Measurements from ENCODE around the gene ADI1.

Gene ADI1

GRCh38 chr2:3480352-3481010 lies 38.9 kb downstream of the ADI1 start:
- no peak for DNase-seq (ENCODE audit: low read depth in 2 of 2)

- DNase-seq (ENCODE audit: low read depth in 2 of 2), result no peak
These were observed 39.7 kb downstream of the ADI1 start for GRCh38 chr2:3479430-3480320.

- DNase-seq (ENCODE audit: low read depth in 2 of 2), result no peak
These were observed 40.4 kb downstream of the ADI1 start for GRCh38 chr2:3478846-3479385.

GRCh38 chr2:3476985-3477327 lies 42.4 kb downstream of the ADI1 start:
- no peak for DNase-seq (ENCODE audit: low read depth in 2 of 2)

GRCh38 chr2:3476321-3476984 lies 42.9 kb downstream of the ADI1 start:
- no peak for DNase-seq (ENCODE audit: low read depth in 2 of 2)

GRCh38 chr2:3475771-3476170 lies 43.6 kb downstream of the ADI1 start:
- DNase-seq (ENCODE audit: low read depth in 2 of 2), result no peak

GRCh38 chr2:3472966-3473365 lies 46.4 kb downstream of the ADI1 start:
- no peak for DNase-seq (ENCODE audit: low read depth in 2 of 2)

- no peak for DNase-seq (ENCODE audit: low read depth in 2 of 2)
These were observed 47.0 kb downstream of the ADI1 start for GRCh38 chr2:3472296-3472695.

- no peak for DNase-seq (ENCODE audit: low read depth in 2 of 2)
These were observed 48.2 kb downstream of the ADI1 start for GRCh38 chr2:3470856-3471737.

- DNase-seq (ENCODE audit: low read depth in 2 of 2), result peak in 1 of 2 experiments; percentile 32
These were observed 49.1 kb downstream of the ADI1 start for GRCh38 chr2:3470166-3470651.

- DNase-seq (ENCODE audit: low read depth in 2 of 2), result no peak
These were observed 49.8 kb downstream of the ADI1 start for GRCh38 chr2:3469486-3469885.

- no peak for DNase-seq (ENCODE audit: low read depth in 2 of 2)
These were observed 50.9 kb downstream of the ADI1 start for GRCh38 chr2:3468296-3468988.

GRCh38 chr2:3467654-3468053 lies 51.7 kb downstream of the ADI1 start:
- DNase-seq (ENCODE audit: low read depth in 2 of 2), result no peak

- DNase-seq (ENCODE audit: low read depth in 2 of 2), result no peak
These were observed 52.4 kb downstream of the ADI1 start for GRCh38 chr2:3466966-3467365.

GRCh38 chr2:3466482-3466863 lies 52.9 kb downstream of the ADI1 start:
- no peak for DNase-seq (ENCODE audit: low read depth in 2 of 2)

- DNase-seq (ENCODE audit: low read depth in 2 of 2), result peak; percentile 43 to 52
These were observed 53.4 kb downstream of the ADI1 start for GRCh38 chr2:3465844-3466481.

- no peak for DNase-seq (ENCODE audit: low read depth in 2 of 2)
These were observed 54.0 kb downstream of the ADI1 start for GRCh38 chr2:3465328-3465727.

GRCh38 chr2:3464401-3465005 lies 54.8 kb downstream of the ADI1 start:
- no peak for DNase-seq (ENCODE audit: low read depth in 2 of 2)

GRCh38 chr2:3463944-3464343 lies 55.4 kb downstream of the ADI1 start:
- no peak for DNase-seq (ENCODE audit: low read depth in 2 of 2)

Data from fibroblast of skin of left biceps (primary cell).